Neural progenitor cell (in vitro differentiated cells): ENCODE data around the gene MSGN1. TPM values are rescaled to one million over a fixed set of nuclear protein-coding genes. Genes with fewer than 3 reads are reported as not detected.

Experiments
- DNase-seq: peaks from one replicate; pipeline ENCODE4 v3.0.0-alpha.2; 2016; ENCODE audit warnings: low spot score
- H2AFZ ChIP-seq: fragments of 200-600 bp; sonication (generic); replicated peaks from 2 replicates; pipeline ENCODE4 v1.6.1; 2016; ENCODE audit warnings: antibody characterized with exemption
- H3F3A ChIP-seq: fragments of 200-600 bp; sonication (generic); 2 replicates; pipeline ENCODE4 v1.6.1; 2016; ENCODE audit warnings: antibody characterized with exemption, low read depth
- H3K27ac ChIP-seq: fragments of 200-600 bp; sonication (generic); 2 replicates; pipeline ENCODE4 v1.5.1; 2016; ENCODE audit warnings: mild to moderate bottlenecking
- H3K27me3 ChIP-seq: fragments of 200-600 bp; sonication (generic); 2 replicates; pipeline ENCODE4 v1.6.1; 2016; ENCODE audit warnings: mild to moderate bottlenecking, moderate library complexity
- H3K36me3 ChIP-seq: fragments of 200-600 bp; sonication (generic); 2 replicates; pipeline ENCODE4 v1.5.1; 2016
- H3K4me1 ChIP-seq: fragments of 200-600 bp; sonication (generic); 2 replicates; pipeline ENCODE4 v1.6.1; 2016; ENCODE audit warnings: mixed run types
- H3K4me2 ChIP-seq: fragments of 200-600 bp; sonication (generic); 2 replicates; pipeline ENCODE4 v1.6.1; 2016
- H3K4me3 ChIP-seq: fragments of 200-600 bp; sonication (generic); 2 replicates; pipeline ENCODE4 v1.5.1; 2016
- H3K79me2 ChIP-seq: fragments of 200-600 bp; sonication (generic); 2 replicates; pipeline ENCODE4 v1.6.1; 2016; ENCODE audit warnings: low read depth
- H3K9ac ChIP-seq: fragments of 200-600 bp; sonication (generic); 2 replicates; pipeline ENCODE4 v1.6.1; 2016
- H3K9me3 ChIP-seq: fragments of 200-600 bp; sonication (generic); 2 replicates; pipeline ENCODE4 v1.5.1; 2016; ENCODE audit warnings: low read depth
- H4K20me1 ChIP-seq: fragments of 200-600 bp; sonication (generic); 2 replicates; pipeline ENCODE4 v1.6.1; 2016; ENCODE audit warnings: low read depth
- H3K27ac Mint-ChIP-seq: 3 replicates; pipeline ENCODE4 v1.8.0; 2021; ENCODE audit warnings: mixed read lengths
- H3K27me3 Mint-ChIP-seq: 2 replicates; pipeline ENCODE4 v1.8.0; 2022; ENCODE audit warnings: low read depth, mild to moderate bottlenecking, inconsistent platforms, moderate library complexity, mixed read lengths; ENCODE audit not compliant: insufficient read depth
- H3K36me3 Mint-ChIP-seq: 3 replicates; pipeline ENCODE4 v1.8.0; 2021; ENCODE audit warnings: mixed read lengths
- H3K4me1 Mint-ChIP-seq: 3 replicates; pipeline ENCODE4 v1.8.0; 2021; ENCODE audit warnings: mixed read lengths
- H3K4me3 Mint-ChIP-seq: 3 replicates; pipeline ENCODE4 v1.8.0; 2021; ENCODE audit warnings: mild to moderate bottlenecking, moderate library complexity, mixed read lengths
- H3K9me3 Mint-ChIP-seq: 3 replicates; pipeline ENCODE4 v1.8.0; 2020; ENCODE audit warnings: mixed read lengths
- CTCF ChIP-seq: fragments of 200-600 bp; sonication (generic); IDR thresholded peaks from 2 replicates; pipeline ENCODE4 v1.5.1; 2017; ENCODE audit warnings: antibody characterized with exemption, mild to moderate bottlenecking
- EZH2 ChIP-seq: fragments of 200-600 bp; sonication (generic); IDR thresholded peaks from 2 replicates; pipeline ENCODE4 v1.6.1; 2017; ENCODE audit warnings: antibody characterized with exemption, mild to moderate bottlenecking, moderate library complexity
- EZH2phosphoT487 ChIP-seq: fragments of 200-600 bp; sonication (generic); IDR thresholded peaks from 2 replicates; pipeline ENCODE4 v1.6.1; 2017; ENCODE audit warnings: antibody characterized with exemption
- total RNA-seq: library from RNA; depleted of rRNA; stranded (reverse); fragments of >200 nt; gene quantifications from 2 replicates; pipeline ENCODE4 v1.2.3, GENCODE V29; 2015; ENCODE audit warnings: low replicate concordance

Gene MSGN1
- total RNA-seq, 1 donor from 2014 or later = not detected

GRCh38 chr2:17786727-17787126, 29.5 kb upstream of the MSGN1 start:
- Mint-ChIP-seq H3K27me3 (no peaks in the 10 kb centered on the region), H3K27ac (no peak overlapping the region), H3K4me3 (no peak overlapping the region), H3K36me3 (peaks cover 13% of the 10 kb centered on the region), H3K4me1 (peaks cover 3% of the 10 kb centered on the region), H3K9me3 (no peaks in the 10 kb centered on the region)
- Histone ChIP-seq H3K4me2 (no peak overlapping the region), H2AFZ (no peak overlapping the region), H3K27me3 (no peaks in the 10 kb centered on the region), H4K20me1 (no peaks in the 10 kb centered on the region), H3K27ac (no peak overlapping the region), H3K79me2 (no peaks in the 10 kb centered on the region), H3K9me3 (no peaks in the 10 kb centered on the region), H3F3A (peaks cover 12% of the 10 kb centered on the region), H3K4me1 (no peaks in the 10 kb centered on the region), H3K36me3 (peaks cover 4% of the 10 kb centered on the region), H3K9ac (no peak overlapping the region), H3K4me3 (no peak overlapping the region)
- DNase-seq = no peak
- TF ChIP-seq EZH2phosphoT487 (no peak), EZH2 (no peak), CTCF (no peak)

GRCh38 chr2:17788773-17789172, 27.5 kb upstream of the MSGN1 start:
- peaks cover 9% of the 10 kb centered on the region for H3F3A ChIP-seq
- no peak overlapping the region for H3K4me3 ChIP-seq
- H3K27ac ChIP-seq = no peak overlapping the region
- no peaks in the 10 kb centered on the region for H3K9me3 ChIP-seq
- H3K4me2 ChIP-seq = no peak overlapping the region
- Mint-ChIP-seq H3K4me1 (peaks cover 10% of the 10 kb centered on the region), H3K9me3 (no peaks in the 10 kb centered on the region), H3K36me3 (peaks cover 5% of the 10 kb centered on the region), H3K27me3 (no peaks in the 10 kb centered on the region), H3K4me3 (no peak overlapping the region), H3K27ac (no peak overlapping the region)
- DNase-seq = no peak
- H3K27me3 ChIP-seq = no peaks in the 10 kb centered on the region
- H3K36me3 ChIP-seq = no peaks in the 10 kb centered on the region
- H2AFZ ChIP-seq = no peak overlapping the region
- no peaks in the 10 kb centered on the region for H3K4me1 ChIP-seq
- TF ChIP-seq CTCF (no peak), EZH2phosphoT487 (no peak), EZH2 (no peak)
- H3K9ac ChIP-seq = no peak overlapping the region
- H4K20me1 ChIP-seq = no peaks in the 10 kb centered on the region
- no peaks in the 10 kb centered on the region for H3K79me2 ChIP-seq

- Histone ChIP-seq H3F3A (no peaks in the 10 kb centered on the region), H3K27me3 (no peaks in the 10 kb centered on the region), H3K4me2 (no peak overlapping the region), H3K79me2 (no peaks in the 10 kb centered on the region), H3K4me1 (no peaks in the 10 kb centered on the region), H3K36me3 (no peaks in the 10 kb centered on the region), H3K9ac (no peak overlapping the region), H4K20me1 (no peaks in the 10 kb centered on the region), H3K27ac (no peak overlapping the region), H3K9me3 (no peaks in the 10 kb centered on the region), H2AFZ (no peak overlapping the region), H3K4me3 (no peak overlapping the region)
- Mint-ChIP-seq H3K36me3 (no peaks in the 10 kb centered on the region), H3K27ac (no peak overlapping the region), H3K4me3 (no peak overlapping the region), H3K9me3 (no peaks in the 10 kb centered on the region), H3K27me3 (peaks cover 2% of the 10 kb centered on the region), H3K4me1 (peaks cover 17% of the 10 kb centered on the region)
- DNase-seq = no peak
- TF ChIP-seq CTCF = no peak
These were observed 25.7 kb upstream of the MSGN1 start for GRCh38 chr2:17790536-17790935.
